Gastroesophageal sphincter (tissue), 4 donors: ENCODE results near the gene DNPH1. TPM values are rescaled to one million over a fixed set of nuclear protein-coding genes. Genes with fewer than 3 reads are reported as not detected.

ENCODE experiments used
- ATAC-seq: fragments of 150-250 bp; one replicate; pipeline ENCODE4 v1.9.1; 2016; ENCODE audit warnings: mild to moderate bottlenecking, moderate library complexity
- H3K27ac ChIP-seq, 4 donors: fragments of 200-600 bp; sonication (generic) in 3 of 4; 1 replicate in 3 of 4; 2 replicates in 1 of 4; pipeline ENCODE4 v1.5.1; 2016 to 2019
- H3K27me3 ChIP-seq: fragments of 200-600 bp; sonication (generic); one replicate; pipeline ENCODE4 v1.5.1; 2019
- H3K36me3 ChIP-seq, 2 donors: fragments of 200-600 bp; sonication (generic); one replicate each; pipeline ENCODE4 v1.5.1; 2019; ENCODE audit warnings: control low read depth in 1 of 2
- H3K4me1 ChIP-seq, 3 donors: fragments of 200-600 bp; sonication (generic); 1 replicate in 2 of 3; 2 replicates in 1 of 3; pipeline ENCODE4 v1.5.1; 2016 to 2019; ENCODE audit warnings: control low read depth in 2 of 3
- H3K4me3 ChIP-seq, 2 donors: fragments of 200-600 bp; sonication (generic); one replicate each; pipeline ENCODE4 v1.5.1; 2019; ENCODE audit warnings: mild to moderate bottlenecking in 1 of 2, moderate library complexity in 1 of 2
- H3K9me3 ChIP-seq, 3 donors: fragments of 200-600 bp; sonication (generic); one replicate each; pipeline ENCODE4 v1.5.1; 2017 to 2019; ENCODE audit warnings: control low read depth in 2 of 3
- CTCF ChIP-seq, 4 experiments: fragments of 200-600 bp in 2 of 4; fragments of 450-650 bp in 2 of 4; sonication (generic) in 1 of 4; IDR thresholded peaks; one replicate each; pipeline ENCODE4 v1.5.1; 2017 to 2019; ENCODE audit warnings: antibody characterized with exemption in 4 of 4, mild to moderate bottlenecking in 2 of 4, moderate library complexity in 2 of 4
- EP300 ChIP-seq: sonication (generic); formaldehyde crosslinking; IDR thresholded peaks from one replicate; pipeline ENCODE4 v1.6.1; 2017; ENCODE audit warnings: antibody characterized with exemption, mild to moderate bottlenecking
- POLR2A ChIP-seq, 2 donors: fragments of 450-650 bp; IDR thresholded peaks; one replicate each; pipeline ENCODE4 v1.6.1; 2017; ENCODE audit warnings: antibody characterized with exemption in 2 of 2, mild to moderate bottlenecking in 2 of 2, moderate library complexity in 1 of 2
- POLR2AphosphoS5 ChIP-seq: sonication (generic); formaldehyde crosslinking; IDR thresholded peaks from one replicate; pipeline ENCODE4 v1.6.1; 2017; ENCODE audit warnings: antibody characterized with exemption
- WGBS, 2 donors: methylation state at CpG; one replicate each; pipeline ENCODE4 v1.1.5; 2018; ENCODE audit warnings: low coverage in 1 of 2; 5-methylcytosine and 5-hydroxymethylcytosine counted together
- total RNA-seq, 4 donors: library from RNA; depleted of rRNA; stranded (reverse); fragments of >200 nt; gene quantifications; one replicate each; pipeline ENCODE4 v1.1.0, GENCODE V29; 2016

Gene DNPH1
- total RNA-seq, 4 donors from 2014 or later, result 66.5 to 95.0 (median 86.6) TPM

GRCh38 chr6:43229803-43230620 lies 731 bp upstream of the DNPH1 start:
- 82 to 83% methylated on average over 10 to 13 of the region's 17 CpGs for WGBS, 2 donors
- H3K4me3 ChIP-seq, result peak overlapping the region in 1 of 2 donors; percentile 77
- H3K4me1 ChIP-seq, result peaks cover 0 to 23% (median 6%) of the 10 kb centered on the region in 3 donors
- no peaks in the 10 kb centered on the region for H3K9me3 ChIP-seq
- H3K27ac ChIP-seq, result peak overlapping the region in 3 of 4 donors; percentile 76 to 79 (median 79)
- TF ChIP-seq EP300 (no peak), CTCF (IDR thresholded peaks at IDR 0.05) (no peak), POLR2A (IDR thresholded peaks at IDR 0.05) (no peak), POLR2AphosphoS5 (no peak)
- no peaks in the 10 kb centered on the region for H3K27me3 ChIP-seq
- peaks cover 0 to 10% of the 10 kb centered on the region in 2 donors for H3K36me3 ChIP-seq
- no peak for ATAC-seq

- H3K27me3 ChIP-seq, result no peaks in the 10 kb centered on the region
- TF ChIP-seq POLR2A (IDR thresholded peaks at IDR 0.05) (no peak), POLR2AphosphoS5 (no peak), CTCF (IDR thresholded peaks at IDR 0.05) (no peak), EP300 (no peak)
- no peaks in the 10 kb centered on the region for H3K9me3 ChIP-seq
- no peak overlapping the region for H3K27ac ChIP-seq
- 84 to 94% methylated on average over 2 to 3 of the region's 11 CpGs for WGBS, 2 donors
- H3K36me3 ChIP-seq, result peaks cover 0 to 46% of the 10 kb centered on the region in 2 donors
- no peak for ATAC-seq
- no peak overlapping the region for H3K4me3 ChIP-seq
- H3K4me1 ChIP-seq, result peaks cover 0 to 23% (median 6%) of the 10 kb centered on the region in 3 donors
These were observed 3.0 kb downstream of the DNPH1 start for GRCh38 chr6:43226192-43226851.

DNA sequence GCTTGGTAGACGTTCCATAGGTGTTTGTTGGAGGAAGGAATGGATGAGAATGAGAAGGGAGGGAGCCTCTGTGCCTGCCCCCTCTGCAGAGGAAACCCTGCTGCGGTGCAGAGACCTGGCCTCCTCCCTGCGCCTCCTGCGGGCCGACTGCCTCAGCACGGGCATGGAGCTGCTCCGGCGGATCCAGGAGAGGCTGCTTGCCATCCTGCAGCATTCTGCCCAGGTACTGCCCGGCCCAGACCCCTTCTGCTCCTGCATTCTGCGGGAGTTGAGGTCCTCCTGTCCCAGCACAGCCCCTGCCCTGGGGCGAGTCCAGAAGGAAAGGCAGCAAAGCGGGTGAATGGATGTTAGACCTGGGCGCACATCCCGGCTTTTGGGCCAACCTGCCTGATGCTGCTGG lies 6.1 kb downstream of the DNPH1 start:
- Histone ChIP-seq H3K9me3 (no peaks in the 10 kb centered on the region), H3K4me3 (no peak overlapping the region), H3K27me3 (no peaks in the 10 kb centered on the region), H3K4me1 (peaks cover 0 to 6% (median 0%) of the 10 kb centered on the region in 3 donors), H3K27ac (no peak overlapping the region), H3K36me3 (peaks cover 0 to 73% of the 10 kb centered on the region in 2 donors)
- 83 to 85% methylated on average over 1 to 4 of the region's 14 CpGs for WGBS, 2 donors
- no peak for ATAC-seq
- TF ChIP-seq POLR2AphosphoS5 (no peak), EP300 (no peak), CTCF (IDR thresholded peaks at IDR 0.05) (no peak), POLR2A (IDR thresholded peaks at IDR 0.05) (no peak)

- TF ChIP-seq EP300 (no peak), POLR2AphosphoS5 (no peak), POLR2A (IDR thresholded peaks at IDR 0.05) (no peak), CTCF (IDR thresholded peaks at IDR 0.05) (no peak)
- no peak overlapping the region for H3K27ac ChIP-seq
- no peaks in the 10 kb centered on the region for H3K27me3 ChIP-seq
- no peaks in the 10 kb centered on the region for H3K9me3 ChIP-seq
- 86 to 88% methylated on average over 2 to 4 of the region's 15 CpGs for WGBS, 2 donors
- H3K4me1 ChIP-seq, result no peaks in the 10 kb centered on the region
- H3K36me3 ChIP-seq, result peaks cover 0 to 80% of the 10 kb centered on the region in 2 donors
- ATAC-seq, result no peak
- no peak overlapping the region for H3K4me3 ChIP-seq
These were observed 6.7 kb downstream of the DNPH1 start for GRCh38 chr6:43222418-43223059.
